NCI-H1694 treated with DMSO at 0.1 percent for 48 hours (cell line): Measurements from ENCODE around the gene TSPAN32.

ENCODE experiments used
- DNase-seq: peaks from one replicate; lab custom pipeline; 2025; lab: John Stamatoyannopoulos, UW

The TSPAN32 gene, protein sequence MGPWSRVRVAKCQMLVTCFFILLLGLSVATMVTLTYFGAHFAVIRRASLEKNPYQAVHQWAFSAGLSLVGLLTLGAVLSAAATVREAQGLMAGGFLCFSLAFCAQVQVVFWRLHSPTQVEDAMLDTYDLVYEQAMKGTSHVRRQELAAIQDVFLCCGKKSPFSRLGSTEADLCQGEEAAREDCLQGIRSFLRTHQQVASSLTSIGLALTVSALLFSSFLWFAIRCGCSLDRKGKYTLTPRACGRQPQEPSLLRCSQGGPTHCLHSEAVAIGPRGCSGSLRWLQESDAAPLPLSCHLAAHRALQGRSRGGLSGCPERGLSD

GRCh38 chr11:2301631-2302305 lies at the start of gene TSPAN32, which contains the start of gene C11orf21:
TSPAN32 (plus strand) TSS chr11:2302013; CDS start chr11:2302150, 137 bp downstream.
C11orf21 (minus strand) TSS chr11:2301918; CDS start chr11:2301808, 110 bp downstream.
- peak; percentile 1 for DNase-seq

- no peak for DNase-seq
Measured at GRCh38 chr11:2252018-2252417, 49.8 kb upstream of the TSPAN32 start.

DNA sequence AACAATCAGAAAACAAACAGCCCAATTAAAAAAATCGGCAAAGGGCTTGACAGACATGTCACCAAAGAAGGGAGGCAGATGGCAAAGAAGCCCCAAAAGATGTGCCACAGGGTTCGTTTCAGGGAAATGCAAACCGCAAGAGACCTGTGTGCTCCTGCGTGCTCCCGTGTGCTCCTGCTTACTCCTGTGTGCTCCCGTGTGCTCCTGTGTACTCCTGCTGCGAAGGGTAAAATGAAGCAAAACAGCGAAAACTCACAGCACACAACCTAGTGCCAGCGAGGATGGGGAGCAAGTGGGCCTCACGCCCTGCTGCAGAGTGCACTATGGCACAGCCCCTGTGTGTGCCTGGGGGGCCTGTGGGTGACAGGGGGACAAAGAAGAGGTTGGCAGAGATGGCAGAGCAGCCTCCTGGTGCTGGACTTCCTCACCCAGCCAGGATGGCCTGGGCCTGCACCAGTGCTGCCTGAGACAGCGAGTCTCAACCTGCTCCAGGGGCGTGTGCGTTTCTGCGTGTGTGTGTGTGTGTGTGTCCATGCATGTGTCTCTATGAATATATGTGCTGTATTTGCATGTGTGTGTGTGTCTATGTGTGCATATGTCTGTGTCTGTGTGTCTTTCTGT lies 45.4 kb upstream of the TSPAN32 start:
- no peak for DNase-seq

GRCh38 chr11:2256951-2257700 lies 44.7 kb upstream of the TSPAN32 start:
- no peak for DNase-seq

- DNase-seq, result no peak
Measured at GRCh38 chr11:2258501-2259465, 43.0 kb upstream of the TSPAN32 start.

GRCh38 chr11:2259466-2259830 lies 42.4 kb upstream of the TSPAN32 start:
- DNase-seq, result no peak

DNA sequence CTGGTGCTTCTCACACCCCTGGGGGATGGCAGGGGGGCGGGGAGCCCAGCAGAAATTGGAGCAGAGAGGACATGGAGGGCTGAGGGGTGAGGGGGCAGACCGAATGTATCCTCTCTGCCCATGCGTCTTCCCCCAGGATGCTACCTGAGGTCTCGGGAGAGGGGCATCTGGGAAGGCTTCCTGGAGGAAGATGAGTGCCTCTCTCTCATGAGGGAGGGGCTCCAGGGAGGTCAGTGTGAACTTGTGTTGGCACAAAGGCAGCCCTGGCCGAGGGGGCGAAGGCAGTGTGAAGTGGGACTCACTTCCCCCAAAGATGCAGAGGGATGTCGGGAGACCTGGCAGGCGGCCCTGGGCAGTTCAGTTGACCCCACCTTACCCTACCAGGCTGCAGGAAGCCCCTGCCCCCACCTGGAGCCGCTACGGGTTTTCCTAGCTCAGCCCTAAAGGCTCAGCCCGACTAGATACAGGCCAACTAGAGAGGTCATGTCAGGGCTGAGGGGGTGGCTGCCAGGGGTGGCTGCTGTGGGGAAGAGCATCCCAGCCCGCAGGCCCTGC lies 41.8 kb upstream of the TSPAN32 start:
- no peak for DNase-seq

DNA sequence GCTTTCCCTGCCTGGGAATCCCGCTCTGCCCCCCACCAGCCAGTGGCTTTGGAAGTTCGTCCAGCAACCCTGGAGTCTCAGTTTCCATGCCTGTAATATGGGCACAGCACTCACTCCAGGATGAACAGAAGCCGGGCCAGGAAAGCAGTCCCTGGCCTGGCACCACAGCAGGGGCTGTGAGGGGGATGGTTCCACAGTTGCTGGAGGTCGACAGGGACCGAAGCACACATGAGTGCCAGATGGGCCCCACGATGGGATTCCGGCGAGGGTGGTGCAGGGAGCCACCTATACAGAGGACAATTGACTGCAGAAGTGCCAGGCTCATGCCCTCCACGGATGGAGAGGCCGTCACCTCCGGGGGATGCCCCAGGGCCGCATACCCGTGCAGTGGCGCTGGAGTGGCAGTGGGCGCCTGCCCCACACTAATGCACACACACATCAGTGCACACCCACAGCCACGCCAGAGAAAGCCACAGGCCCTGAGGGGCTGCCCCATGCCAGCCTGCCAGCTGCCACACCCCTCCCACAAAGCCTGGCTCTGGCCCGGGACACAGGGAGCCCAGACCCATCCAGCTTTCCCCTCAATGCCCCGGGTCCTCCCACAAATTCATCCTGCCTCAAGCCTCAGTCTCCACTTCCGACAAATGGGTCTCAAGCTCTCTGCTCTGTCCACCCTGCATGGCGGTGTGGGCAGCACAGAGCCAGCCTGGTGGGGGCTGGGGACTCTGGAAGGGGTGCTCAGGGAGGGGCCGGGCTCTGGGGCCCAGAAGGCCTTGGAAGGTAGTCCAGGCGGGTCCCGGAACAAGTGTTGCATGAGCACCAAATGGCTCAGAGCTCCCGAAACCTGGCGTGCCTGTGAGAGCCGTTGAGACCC lies 41.1 kb upstream of the TSPAN32 start:
- no peak for DNase-seq

DNA sequence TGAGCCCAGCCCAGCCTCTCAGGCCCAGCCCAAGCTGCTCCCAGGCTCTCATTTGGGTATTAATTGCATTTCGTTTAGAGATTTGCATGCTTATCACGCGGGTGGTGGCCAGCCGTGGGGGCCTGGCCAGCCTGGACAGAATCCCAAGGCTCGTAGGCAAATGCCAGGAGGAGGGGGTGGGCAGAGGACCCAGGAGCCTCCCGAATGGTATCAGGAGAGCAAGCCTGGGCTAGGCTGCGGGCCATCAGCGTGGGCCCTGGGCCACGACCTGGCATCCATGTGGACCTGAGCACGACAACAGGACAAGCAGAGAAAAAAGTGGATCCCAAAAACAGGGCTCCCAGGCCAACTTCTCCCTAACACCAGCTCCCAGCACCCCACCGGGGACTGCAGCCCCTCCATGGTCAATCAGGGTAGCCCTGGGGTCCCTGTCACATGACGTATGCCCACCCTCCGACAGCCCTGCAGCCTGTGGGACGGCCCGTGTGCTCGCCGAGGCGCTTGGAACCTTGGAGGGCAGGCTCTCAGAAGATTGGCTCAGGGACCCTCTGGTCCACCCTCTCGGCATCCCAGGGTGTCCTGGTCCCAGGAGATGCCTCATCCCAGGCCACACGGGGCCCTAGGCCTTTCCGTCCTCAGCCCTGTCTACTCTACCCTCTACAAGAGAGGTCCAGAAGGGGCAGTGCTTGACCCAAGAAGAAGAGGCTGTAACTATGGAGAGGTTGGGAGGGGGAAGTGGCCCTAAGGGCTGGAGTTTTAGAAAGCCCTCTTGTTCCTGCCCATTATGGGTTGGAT lies 40.2 kb upstream of the TSPAN32 start:
- no peak for DNase-seq

DNA sequence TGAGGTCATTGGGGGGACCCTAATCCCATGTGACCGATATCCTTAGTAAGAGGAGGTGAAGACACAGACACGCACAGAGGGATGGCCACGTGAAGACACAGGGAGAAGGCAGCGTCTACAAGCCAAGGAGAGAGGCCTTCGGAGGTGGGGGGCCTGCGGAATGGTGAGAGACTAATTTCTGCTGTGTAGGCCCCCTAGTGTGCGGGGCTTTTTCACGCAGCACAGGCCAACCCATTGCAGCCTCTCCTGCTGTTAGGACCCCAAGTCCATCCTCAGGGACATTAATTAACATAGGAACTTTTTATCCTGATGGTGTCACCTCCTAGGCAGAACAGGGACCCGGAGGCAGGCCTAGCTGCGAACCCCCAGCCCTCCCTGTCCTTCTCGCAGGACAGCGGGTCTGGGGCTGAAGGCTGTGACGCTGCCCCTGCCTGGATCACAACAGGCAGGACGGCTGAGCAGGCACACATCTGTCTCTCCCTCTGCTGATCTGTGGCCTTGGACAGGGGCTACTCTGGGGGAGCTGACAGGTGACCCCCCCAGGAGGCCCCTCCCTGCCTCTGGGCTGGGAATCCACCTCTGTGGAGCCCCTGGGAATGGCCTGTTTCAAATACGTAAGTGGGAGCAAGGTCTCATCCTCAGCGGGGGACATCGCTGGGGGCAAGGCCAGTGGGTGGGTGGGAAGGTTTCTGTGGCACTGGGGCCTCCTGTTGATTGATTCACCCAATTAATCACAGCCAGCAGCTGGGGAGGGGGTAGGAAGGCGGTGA lies 39.3 kb upstream of the TSPAN32 start:
- no peak for DNase-seq

DNA sequence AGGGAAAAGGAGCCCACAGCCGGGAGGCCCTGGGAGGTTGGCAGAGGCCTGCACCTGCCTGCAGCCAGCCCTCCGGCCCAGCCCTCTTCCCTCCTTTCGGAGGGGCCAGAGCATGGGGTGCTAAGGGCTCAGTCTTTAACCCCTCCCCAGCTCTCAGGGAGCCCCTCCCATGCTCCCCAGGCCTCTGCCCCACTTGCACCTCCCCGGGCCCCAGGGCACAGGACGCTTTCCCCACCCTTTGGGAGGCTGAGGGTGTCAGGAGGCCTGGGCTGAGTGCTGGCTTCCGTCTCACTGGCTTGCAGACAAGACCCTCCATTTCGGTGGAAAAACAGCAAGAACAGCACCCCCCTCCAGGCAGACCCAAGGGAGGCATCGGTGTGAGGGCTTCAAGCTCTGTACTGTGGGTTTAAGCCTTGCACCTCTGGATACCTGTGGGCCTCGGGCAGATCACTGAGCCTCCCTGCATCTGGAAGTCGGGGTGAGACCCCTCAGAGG lies 38.7 kb upstream of the TSPAN32 start:
- DNase-seq, result no peak

DNA sequence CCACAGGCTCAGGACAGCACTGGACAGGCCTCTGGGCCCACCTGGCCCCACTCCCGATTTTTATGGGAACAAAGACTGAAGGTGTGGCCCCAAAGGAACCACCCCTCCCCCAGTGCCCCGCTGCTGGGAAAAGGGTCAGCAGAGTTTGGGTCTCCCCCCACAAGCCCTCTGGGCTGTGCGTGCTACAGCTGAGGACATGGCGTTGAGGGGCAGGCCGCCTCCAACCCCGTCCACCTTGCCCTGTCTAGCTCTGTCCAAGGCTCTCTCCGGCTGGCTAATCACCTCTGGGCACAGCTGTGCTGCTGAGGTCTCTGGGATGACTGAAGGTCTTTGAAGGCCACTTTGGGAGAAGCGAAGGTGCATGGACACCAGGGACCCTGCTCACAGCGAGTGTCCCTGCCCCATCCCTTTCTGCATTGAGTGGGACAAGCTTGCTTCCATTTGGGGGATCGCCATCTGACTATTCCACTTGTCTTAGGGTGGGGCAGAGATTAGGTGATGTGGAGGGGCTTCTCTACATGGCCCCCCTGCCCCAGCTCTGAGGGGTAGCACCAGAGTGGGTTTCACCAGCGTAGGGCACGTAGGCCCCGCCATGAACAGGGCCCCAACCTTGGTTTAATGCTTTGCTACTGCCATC lies 38.0 kb upstream of the TSPAN32 start:
- no peak for DNase-seq

GRCh38 chr11:2264366-2265053 lies 37.3 kb upstream of the TSPAN32 start:
- no peak for DNase-seq

DNA sequence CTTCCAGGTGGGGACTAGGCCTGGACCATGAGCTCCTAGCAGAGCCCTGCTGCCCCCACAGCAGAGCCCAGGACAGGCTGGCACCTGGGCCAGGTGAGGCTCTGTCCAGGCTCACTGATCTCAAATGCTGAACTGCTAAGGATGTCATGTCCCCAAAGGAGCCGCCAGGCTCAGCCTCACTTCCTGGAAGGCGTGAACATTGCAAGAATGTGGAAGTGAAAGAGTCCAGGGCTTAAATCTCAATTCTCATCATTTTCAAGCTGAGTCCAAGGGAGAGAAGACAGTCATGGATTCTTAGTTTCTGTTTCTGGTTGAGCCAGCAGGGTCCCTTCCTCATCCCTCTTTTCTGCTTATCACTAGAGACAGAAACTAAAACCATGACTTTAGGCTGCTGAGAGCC lies 36.4 kb upstream of the TSPAN32 start:
- no peak for DNase-seq

GRCh38 chr11:2265854-2266585 lies 35.8 kb upstream of the TSPAN32 start:
- DNase-seq, result no peak

DNA sequence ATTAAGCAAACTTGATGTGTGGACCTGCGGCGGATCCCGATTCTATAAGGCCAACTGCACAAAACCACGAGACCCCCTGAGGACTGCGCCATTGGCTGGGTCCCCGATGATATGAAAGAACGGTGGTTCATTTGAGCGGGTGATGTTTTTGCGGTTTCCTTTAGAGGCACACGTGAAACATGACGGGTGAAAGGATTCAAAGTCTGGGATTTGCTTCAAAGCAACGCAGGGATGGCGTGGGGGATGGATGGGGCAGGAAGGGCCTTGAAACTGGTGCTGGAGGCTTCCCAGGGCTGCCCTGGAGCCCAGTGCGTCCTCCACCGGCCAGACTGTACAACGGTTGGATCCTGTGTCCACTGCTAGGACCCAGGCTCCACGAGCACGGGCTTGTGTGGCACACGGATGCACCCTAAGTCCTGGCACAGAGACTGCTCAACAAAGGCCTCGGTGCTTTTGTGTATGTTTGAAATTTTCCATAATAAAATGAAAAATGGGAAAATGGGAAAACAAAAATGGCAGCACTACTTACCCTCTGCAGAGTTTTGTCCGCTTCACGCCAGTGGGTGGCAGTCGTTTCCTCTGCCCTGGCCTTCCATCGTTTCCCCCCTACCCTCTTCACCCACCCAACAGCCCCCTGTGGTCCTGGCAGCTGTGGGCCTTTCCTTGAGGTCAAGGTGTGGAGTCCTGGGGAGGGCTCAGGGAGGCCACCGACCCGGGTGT lies 35.1 kb upstream of the TSPAN32 start:
- DNase-seq, result no peak
